Lower lobe of right lung (tissue), 2 donors: Measurements from ENCODE around the gene ZNF609. TPM values are rescaled to one million over a fixed set of nuclear protein-coding genes. Genes with fewer than 3 reads are reported as not detected.

Source experiments
- ATAC-seq, 2 donors: fragments of 200-7000 bp; cut with Tn5 transposase; one replicate each; pipeline ENCODE4 v1.9.1; 2020 to 2022; ENCODE audit warnings: mild to moderate bottlenecking in 2 of 2, moderate library complexity in 2 of 2
- DNase-seq: peaks from one replicate; pipeline ENCODE4 v3.0.0-alpha.2; 2020
- H3K27ac ChIP-seq: fragments of 200-600 bp; one replicate; pipeline ENCODE4 v1.8.0; 2022
- H3K27me3 ChIP-seq: fragments of 200-600 bp; one replicate; pipeline ENCODE4 v1.8.0; 2022; ENCODE audit warnings: low read depth
- H3K36me3 ChIP-seq: fragments of 200-600 bp; one replicate; pipeline ENCODE4 v1.8.0; 2022; ENCODE audit warnings: mild to moderate bottlenecking
- H3K4me1 ChIP-seq: fragments of 200-600 bp; one replicate; pipeline ENCODE4 v1.8.0; 2022
- H3K4me3 ChIP-seq: fragments of 200-600 bp; one replicate; pipeline ENCODE4 v1.8.0; 2022; ENCODE audit warnings: mild to moderate bottlenecking
- H3K9me3 ChIP-seq: fragments of 200-600 bp; one replicate; pipeline ENCODE4 v1.8.0; 2022
- CTCF ChIP-seq: fragments of 200-600 bp; IDR thresholded peaks from one replicate; pipeline ENCODE4 v1.8.0; 2022; ENCODE audit warnings: antibody characterized with exemption, mild to moderate bottlenecking
- intact Hi-C: fragments of 100-400 bp; cut with DNase I; formaldehyde crosslinking; loops from one replicate; pipeline ENCODE4 v1.11.0; 2022
- total RNA-seq: library from RNA; stranded (reverse); fragmentation: NEBNext Ultra II Directional; extraction: Animal tissue kit (Norgen Biotek cat#: 25700); gene quantifications from one replicate; pipeline ENCODE4 v1.2.1, GENCODE V29; 2021
- donor health status: DM: no; HTN: yes; CAD: no; lungs with severe emphysema.

The ZNF609 gene
- total RNA-seq, 1 donor from 2014 or later = 45.3 TPM

DNA sequence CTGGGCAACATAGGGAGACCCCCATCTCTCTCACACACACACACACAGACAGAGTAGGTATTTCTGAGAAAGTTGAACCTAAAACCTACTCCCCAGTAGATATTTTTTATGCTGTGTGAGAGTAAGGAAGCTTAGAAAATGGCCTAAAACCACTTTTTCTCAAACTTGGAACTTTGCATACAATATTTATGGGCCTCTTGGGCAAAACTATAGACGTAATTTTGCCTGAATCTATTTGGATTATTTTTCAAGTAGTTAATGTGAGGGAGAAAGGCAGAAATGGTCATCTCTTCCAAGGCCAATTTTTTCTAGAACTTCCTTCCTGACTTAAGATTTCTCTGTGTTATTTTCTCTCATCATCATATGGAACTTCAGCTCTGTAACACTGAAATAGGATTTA lies 81.7 kb downstream of the ZNF609 start:
- Histone ChIP-seq H3K4me3 (no peak overlapping the region), H3K4me1 (no peaks in the 10 kb centered on the region), H3K27ac (no peak overlapping the region), H3K36me3 (no peaks in the 10 kb centered on the region), H3K27me3 (no peaks in the 10 kb centered on the region), H3K9me3 (no peaks in the 10 kb centered on the region)
- intact Hi-C loops = no loop called here
- ATAC-seq (no peak), DNase-seq (no peak)
- no peak for TF ChIP-seq CTCF

DNA sequence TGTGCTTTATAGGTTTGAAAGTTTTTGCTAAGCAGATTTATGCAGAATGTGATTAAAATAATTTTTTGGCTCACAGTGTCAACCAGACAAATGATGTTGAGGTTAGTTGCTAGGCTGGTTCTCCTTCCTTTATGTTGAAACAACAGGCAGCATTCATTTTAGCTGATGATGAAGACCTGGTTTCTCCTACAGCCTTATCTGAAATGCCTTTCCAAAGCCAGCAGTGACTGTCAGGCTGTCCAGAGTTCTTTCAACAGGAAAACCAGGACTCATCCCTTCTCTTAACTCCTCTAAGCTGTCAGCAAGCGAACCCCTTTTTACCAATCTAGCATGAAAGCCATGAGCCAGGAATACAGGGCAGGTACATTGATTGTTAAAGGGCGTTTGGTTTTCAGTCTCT lies 84.1 kb downstream of the ZNF609 start:
- ATAC-seq (no peak), DNase-seq (no peak)
- H3K27me3 ChIP-seq = no peaks in the 10 kb centered on the region
- H3K4me3 ChIP-seq = no peak overlapping the region
- H3K36me3 ChIP-seq = no peaks in the 10 kb centered on the region
- no peak for TF ChIP-seq CTCF
- H3K27ac ChIP-seq = no peak overlapping the region
- no peaks in the 10 kb centered on the region for H3K9me3 ChIP-seq
- no peaks in the 10 kb centered on the region for H3K4me1 ChIP-seq
- intact Hi-C loops = no loop called here

DNA sequence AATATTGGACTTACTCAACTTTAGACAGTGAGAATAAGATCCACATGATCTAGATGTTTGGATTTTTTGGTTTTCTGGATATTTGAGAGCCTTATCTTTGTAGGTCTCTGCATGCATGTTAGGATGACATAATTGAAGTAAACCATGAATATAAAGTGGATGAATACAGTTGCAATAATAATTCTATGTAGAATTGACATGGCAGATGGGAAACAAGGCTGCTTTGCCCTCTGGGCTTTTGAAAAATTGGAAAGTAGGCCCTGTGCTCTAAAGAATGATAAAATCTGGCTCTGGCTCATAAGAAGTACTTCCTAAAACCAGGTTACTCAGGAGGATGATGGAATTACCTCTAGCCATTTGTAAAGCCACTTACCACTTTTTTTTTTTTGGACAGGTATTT lies 86.9 kb downstream of the ZNF609 start:
- Histone ChIP-seq H3K9me3 (no peaks in the 10 kb centered on the region), H3K4me3 (no peak overlapping the region), H3K27me3 (no peaks in the 10 kb centered on the region), H3K27ac (no peak overlapping the region), H3K4me1 (no peaks in the 10 kb centered on the region), H3K36me3 (no peaks in the 10 kb centered on the region)
- TF ChIP-seq CTCF = no peak
- no peak for DNase-seq
- ATAC-seq = no peak
- intact Hi-C loops = no loop called here

DNA sequence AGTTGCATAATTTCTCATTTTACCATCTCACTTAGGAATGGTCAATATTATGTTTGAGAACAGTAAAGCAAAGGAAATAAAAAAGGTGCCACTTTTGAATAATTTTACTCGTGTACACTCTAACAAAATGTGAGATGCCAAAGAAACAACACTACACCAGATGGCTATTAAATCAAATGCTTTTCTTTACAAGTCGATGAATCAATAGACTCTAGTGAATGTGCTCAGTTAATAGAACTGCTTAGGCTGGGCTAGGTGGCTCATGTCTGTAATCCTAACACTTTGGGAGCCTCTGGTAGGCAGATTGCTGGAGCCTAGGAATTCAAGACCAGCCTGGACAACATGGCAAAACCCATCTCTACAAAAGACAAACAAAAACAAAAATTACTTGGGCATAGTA lies 87.9 kb downstream of the ZNF609 start:
- Histone ChIP-seq H3K36me3 (no peaks in the 10 kb centered on the region), H3K9me3 (no peaks in the 10 kb centered on the region), H3K27ac (no peak overlapping the region), H3K4me3 (no peak overlapping the region), H3K27me3 (no peaks in the 10 kb centered on the region), H3K4me1 (no peaks in the 10 kb centered on the region)
- no peak for ATAC-seq
- intact Hi-C loops = no loop called here
- TF ChIP-seq CTCF = no peak
- DNase-seq = no peak

- H3K27ac ChIP-seq = no peak overlapping the region
- ATAC-seq (no peak), DNase-seq (no peak)
- H3K4me3 ChIP-seq = no peak overlapping the region
- no peaks in the 10 kb centered on the region for H3K9me3 ChIP-seq
- no peaks in the 10 kb centered on the region for H3K4me1 ChIP-seq
- H3K27me3 ChIP-seq = no peaks in the 10 kb centered on the region
- no peak for TF ChIP-seq CTCF
- intact Hi-C loops = no loop called here
- no peaks in the 10 kb centered on the region for H3K36me3 ChIP-seq
Measured at GRCh38 chr15:64549860-64550259, 89.5 kb downstream of the ZNF609 start.
